Panc1 (cell line): ENCODE results near the gene PTPRK.

Experiments used
- CTCF ChIP-seq: fragments of 450-650 bp; IDR thresholded peaks from 2 replicates; pipeline ENCODE4 v1.5.1; 2017; ENCODE audit warnings: mild to moderate bottlenecking
- POLR2AphosphoS5 ChIP-seq: IDR thresholded peaks from 2 replicates; pipeline ENCODE4 v1.6.1; 2012; ENCODE audit warnings: mild to moderate bottlenecking, low read depth, low read length, moderate library complexity
- REST ChIP-seq, 2 experiments: IDR thresholded peaks; 2 replicates each; pipeline ENCODE4 v1.6.1; 2011 to 2012; ENCODE audit warnings: low read depth in 2 of 2, control low read depth in 1 of 2, low read length in 1 of 2, mild to moderate bottlenecking in 1 of 2, moderate library complexity in 1 of 2; ENCODE audit not compliant: insufficient read depth in 1 of 2
- SIN3A ChIP-seq: IDR thresholded peaks from 2 replicates; pipeline ENCODE4 v1.6.1; 2012; ENCODE audit warnings: low read depth, mild to moderate bottlenecking, low read length, moderate library complexity, borderline replicate concordance; ENCODE audit not compliant: insufficient read depth
- TCF7L2 ChIP-seq: IDR thresholded peaks from 2 replicates; pipeline ENCODE4 v1.6.1; 2011; ENCODE audit warnings: mild to moderate bottlenecking, low read depth, low read length, inconsistent platforms

GRCh38 chr6:128167552-128167951 is 352.8 kb downstream of the PTPRK start:
- TF ChIP-seq CTCF (no peak), POLR2AphosphoS5 (no peak), SIN3A (no peak), TCF7L2 (no peak), REST (IDR thresholded peaks at IDR 0.05; ENCODE audit: insufficient read depth in 1 of 2, low read depth in 2 of 2, low read length in 1 of 2) (no peak)
